Left kidney (tissue), 2 donors: ENCODE data around the gene TTC28. TPM values are rescaled to one million over a fixed set of nuclear protein-coding genes. Genes with fewer than 3 reads are reported as not detected.

Source experiments
- DNase-seq: peaks from one replicate; pipeline ENCODE4 v3.0.0-alpha.2; 2013
- polyA plus RNA-seq: library from polyadenylated mRNA; unstranded; fragments of 120-200 nt; gene quantifications from one replicate; pipeline ENCODE4 v1.2.1, GENCODE V29; 2013; ENCODE audit not compliant: insufficient read length

Gene TTC28
- polyA plus RNA-seq, 1 donor = 45.8 TPM

GRCh38 chr22:28021116-28021997 is 658.3 kb downstream of the TTC28 start:
- no peak for DNase-seq

- DNase-seq = peak; percentile 57
Measured at GRCh38 chr22:28019881-28020861, 659.5 kb downstream of the TTC28 start.

GRCh38 chr22:28019360-28019759 is 660.3 kb downstream of the TTC28 start:
- DNase-seq = no peak

GRCh38 chr22:28018461-28018927 is 661.1 kb downstream of the TTC28 start:
- DNase-seq = no peak

- DNase-seq = no peak
Measured at GRCh38 chr22:28017859-28018258, 661.8 kb downstream of the TTC28 start.

- DNase-seq = no peak
Measured at GRCh38 chr22:28017558-28017820, 662.2 kb downstream of the TTC28 start.

GRCh38 chr22:28016781-28017557 is 662.7 kb downstream of the TTC28 start:
- DNase-seq = no peak

GRCh38 chr22:28015676-28016601 is 663.7 kb downstream of the TTC28 start:
- no peak for DNase-seq

GRCh38 chr22:28015046-28015425 is 664.6 kb downstream of the TTC28 start:
- no peak for DNase-seq

GRCh38 chr22:28014211-28015045 is 665.2 kb downstream of the TTC28 start:
- no peak for DNase-seq

GRCh38 chr22:28013611-28014010 is 666.0 kb downstream of the TTC28 start:
- no peak for DNase-seq

GRCh38 chr22:28012832-28013460 is 666.7 kb downstream of the TTC28 start:
- no peak for DNase-seq

GRCh38 chr22:28009272-28009827 is 670.3 kb downstream of the TTC28 start:
- peak; percentile 64 for DNase-seq

- no peak for DNase-seq
Measured at GRCh38 chr22:28008649-28009048, 671.0 kb downstream of the TTC28 start.

GRCh38 chr22:28008056-28008455 is 671.6 kb downstream of the TTC28 start:
- DNase-seq = no peak

- DNase-seq = no peak
Measured at GRCh38 chr22:28006271-28006670, 673.4 kb downstream of the TTC28 start.

GRCh38 chr22:28005513-28005912 is 674.1 kb downstream of the TTC28 start:
- no peak for DNase-seq

GRCh38 chr22:28004021-28004420 is 675.6 kb downstream of the TTC28 start:
- DNase-seq = no peak

GRCh38 chr22:28002863-28003565 is 676.6 kb downstream of the TTC28 start:
- no peak for DNase-seq
